ENCODE results near the gene TAGLN2.

TAGLN2 gene

GRCh38 chr1:159957824-159958268 is 32.5 kb upstream of the TAGLN2 start:
- Mint-ChIP-seq H3K4me3 (no peak overlapping the region), H3K27ac (no peak overlapping the region), H3K4me1 (no peaks in the 10 kb centered on the region), H3K27me3 (peaks cover 17% of the 10 kb centered on the region), H3K9me3 (no peaks in the 10 kb centered on the region), H3K36me3 (no peaks in the 10 kb centered on the region)
- no peak for ATAC-seq (ENCODE audit: low read depth)
- DNase-seq (ENCODE audit: low spot score in 2 of 2): no peak

DNA sequence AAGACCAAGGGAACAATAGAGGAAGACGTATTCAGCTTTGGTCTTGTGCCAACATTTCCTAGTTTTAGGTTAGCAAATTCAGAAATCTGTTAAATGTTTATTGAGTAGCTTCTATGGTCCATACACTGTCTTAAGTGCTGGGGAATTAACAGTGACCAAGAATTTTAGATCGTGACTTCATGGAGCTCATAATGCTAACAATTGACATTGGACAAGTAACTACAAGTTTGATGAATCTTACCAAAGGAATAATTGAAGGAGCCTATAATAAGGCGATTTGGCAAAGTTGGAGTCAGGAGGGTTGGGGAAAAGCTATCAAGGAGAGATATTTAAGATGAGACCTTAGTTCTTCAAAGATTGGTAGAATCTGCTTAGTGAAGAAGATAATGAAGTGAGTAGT is 30.1 kb upstream of the TAGLN2 start:
- no peaks in the 10 kb centered on the region for H3K36me3 Mint-ChIP-seq
- DNase-seq (ENCODE audit: low spot score in 2 of 2) (no peak), ATAC-seq (ENCODE audit: low read depth) (no peak)
- H3K27me3 Mint-ChIP-seq: peaks cover 27% of the 10 kb centered on the region
- H3K4me1 Mint-ChIP-seq: no peaks in the 10 kb centered on the region
- H3K4me3 Mint-ChIP-seq: no peak overlapping the region
- no peak overlapping the region for H3K27ac Mint-ChIP-seq
- H3K9me3 Mint-ChIP-seq: no peaks in the 10 kb centered on the region

GRCh38 chr1:159953536-159954515 is 28.5 kb upstream of the TAGLN2 start, which contains the start of gene SLAMF9:
Gene SLAMF9 (minus strand): TSS chr1:159954237. CDS start chr1:159954137, 100 bp downstream.
- no peaks in the 10 kb centered on the region for H3K9me3 Mint-ChIP-seq
- H3K27ac Mint-ChIP-seq: no peak within 1 kb of the TSS
- ATAC-seq (ENCODE audit: low read depth) (no peak), DNase-seq (ENCODE audit: low spot score in 2 of 2) (no peak)
- no peaks in the 10 kb centered on the region for H3K4me1 Mint-ChIP-seq
- H3K4me3 Mint-ChIP-seq: no peak within 1 kb of the TSS
- H3K36me3 Mint-ChIP-seq: no peaks in the 10 kb centered on the region
- peaks cover 25% of the 10 kb centered on the region for H3K27me3 Mint-ChIP-seq

DNA sequence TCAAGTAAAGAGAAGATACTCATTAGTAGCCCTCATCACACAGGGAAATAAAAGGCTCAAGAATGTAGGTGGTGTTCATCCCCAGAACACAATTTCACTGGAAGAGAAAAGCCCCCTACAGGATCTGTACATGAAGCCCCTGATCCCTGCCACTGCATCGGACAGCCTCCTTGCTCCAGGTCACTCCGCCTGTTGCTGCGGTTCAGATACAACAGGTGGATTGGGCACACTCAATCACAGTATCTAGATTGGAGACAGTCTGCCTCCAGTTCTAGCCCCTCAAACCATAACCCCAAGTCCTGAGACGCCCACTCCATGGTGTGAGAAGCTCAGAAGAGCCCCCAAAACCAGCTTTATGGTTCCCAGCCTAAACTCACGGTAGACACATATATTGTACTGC is 27.6 kb upstream of the TAGLN2 start:
- ATAC-seq (ENCODE audit: low read depth): no peak
- H3K27ac Mint-ChIP-seq: no peak overlapping the region

DNA sequence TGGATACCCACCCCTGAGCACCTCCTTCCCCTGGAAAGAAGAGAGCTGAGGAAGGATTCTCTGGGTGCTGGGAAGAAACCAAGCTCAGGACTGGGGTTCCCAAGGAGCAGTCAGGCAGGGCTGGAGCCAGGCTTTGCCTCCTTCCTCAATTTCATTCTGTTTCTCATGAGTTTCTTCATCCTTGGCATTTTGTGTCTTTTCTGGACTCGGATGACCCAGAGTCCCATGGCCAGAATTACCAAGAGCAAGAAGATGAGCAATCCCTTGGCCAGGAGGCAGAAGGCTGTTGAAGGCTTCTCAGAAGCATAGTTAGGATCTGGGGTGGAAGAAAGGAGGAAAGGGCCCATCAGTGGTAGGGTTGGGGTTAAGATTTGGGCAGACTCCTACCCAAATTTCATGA is 26.2 kb upstream of the TAGLN2 start:
- no peak for DNase-seq (ENCODE audit: low spot score in 2 of 2)
- H3K9me3 Mint-ChIP-seq: no peaks in the 10 kb centered on the region
- no peaks in the 10 kb centered on the region for H3K4me1 Mint-ChIP-seq
- no peak overlapping the region for H3K27ac Mint-ChIP-seq
- peaks cover 24% of the 10 kb centered on the region for H3K27me3 Mint-ChIP-seq
- ATAC-seq (ENCODE audit: low read depth): no peak
- H3K36me3 Mint-ChIP-seq: no peaks in the 10 kb centered on the region
- no peak overlapping the region for H3K4me3 Mint-ChIP-seq

More for the DNA sequence above, 27.6 kb upstream of the TAGLN2 start:
- Mint-ChIP-seq H3K27me3 (peaks cover 26% of the 10 kb centered on the region), H3K4me1 (no peaks in the 10 kb centered on the region), H3K9me3 (no peaks in the 10 kb centered on the region), H3K36me3 (no peaks in the 10 kb centered on the region), H3K4me3 (no peak overlapping the region)
- no peak for DNase-seq (ENCODE audit: low spot score in 2 of 2)

DNA sequence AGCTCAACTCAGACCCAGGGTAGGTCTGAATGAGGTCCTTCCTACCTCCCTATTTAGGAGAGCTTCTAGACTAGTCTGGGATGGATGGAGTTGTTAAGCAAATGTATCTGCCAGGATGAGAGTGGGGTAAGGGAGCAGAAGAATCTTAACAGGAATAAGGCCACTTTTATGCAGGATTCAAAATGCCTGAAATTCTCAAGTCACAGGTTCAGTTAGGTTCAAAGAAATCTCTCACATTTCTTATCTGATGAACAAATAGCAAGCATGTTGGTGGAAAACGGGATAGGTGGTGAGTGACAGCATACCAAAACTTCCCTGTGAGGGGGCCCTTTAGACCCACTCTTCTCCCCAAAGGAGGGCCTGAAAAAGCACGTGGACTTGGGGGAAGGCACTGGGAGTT is 25.7 kb upstream of the TAGLN2 start:
- Mint-ChIP-seq H3K9me3 (no peaks in the 10 kb centered on the region), H3K27me3 (peaks cover 23% of the 10 kb centered on the region), H3K4me1 (peaks cover 1% of the 10 kb centered on the region), H3K27ac (no peak overlapping the region), H3K36me3 (no peaks in the 10 kb centered on the region), H3K4me3 (no peak overlapping the region)
- no peak for ATAC-seq (ENCODE audit: low read depth)
- DNase-seq (ENCODE audit: low spot score in 2 of 2): no peak

DNA sequence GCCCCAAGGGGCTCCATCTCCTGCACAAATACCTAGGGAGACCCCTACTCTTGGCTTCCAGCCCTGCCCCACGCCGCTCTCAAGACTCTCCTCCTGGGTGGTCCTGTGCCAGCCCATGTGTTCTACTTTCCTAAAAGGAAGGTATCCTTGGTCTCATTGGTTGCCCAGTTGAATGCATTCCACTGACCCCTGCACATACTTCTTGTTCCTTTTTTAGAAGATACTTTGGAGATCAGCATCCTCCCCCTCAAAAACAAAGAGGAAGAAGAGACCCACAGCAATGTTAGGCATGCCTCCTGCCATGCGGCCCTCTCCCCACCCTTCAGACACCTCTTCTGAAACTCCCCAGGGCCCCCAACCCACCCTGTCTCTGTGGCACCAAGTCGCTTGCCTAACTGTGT is 24.7 kb upstream of the TAGLN2 start:
- DNase-seq (ENCODE audit: low spot score in 2 of 2) (no peak), ATAC-seq (ENCODE audit: low read depth) (no peak)
- no peak overlapping the region for H3K4me3 Mint-ChIP-seq
- peaks cover 29% of the 10 kb centered on the region for H3K27me3 Mint-ChIP-seq
- peaks cover 8% of the 10 kb centered on the region for H3K4me1 Mint-ChIP-seq
- H3K36me3 Mint-ChIP-seq: peaks cover 2% of the 10 kb centered on the region
- no peak overlapping the region for H3K27ac Mint-ChIP-seq
- no peaks in the 10 kb centered on the region for H3K9me3 Mint-ChIP-seq

DNA sequence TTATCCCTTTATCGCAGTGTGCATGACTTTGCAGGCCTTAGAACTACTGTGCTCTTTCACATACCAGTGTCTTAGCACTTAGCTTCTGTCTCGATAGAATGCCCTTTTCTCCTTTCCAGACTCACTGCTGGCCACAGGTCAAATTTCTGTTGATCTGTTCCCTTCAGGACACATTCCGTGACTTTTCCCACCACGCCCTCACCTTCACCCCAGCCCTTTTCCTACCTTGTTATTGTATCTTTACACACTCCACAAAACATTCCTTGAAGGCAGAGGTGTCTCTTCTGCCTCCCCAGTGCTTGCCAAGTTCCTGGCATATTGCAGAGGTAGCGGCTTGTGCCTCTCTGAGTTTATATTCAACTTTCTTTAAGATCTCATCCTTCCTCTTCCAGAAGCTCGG is 23.8 kb upstream of the TAGLN2 start:
- Mint-ChIP-seq H3K27me3 (peaks cover 29% of the 10 kb centered on the region), H3K36me3 (peaks cover 2% of the 10 kb centered on the region), H3K9me3 (no peaks in the 10 kb centered on the region), H3K4me3 (no peak overlapping the region), H3K27ac (no peak overlapping the region), H3K4me1 (peaks cover 12% of the 10 kb centered on the region)
- no peak for ATAC-seq (ENCODE audit: low read depth)
- no peak for DNase-seq (ENCODE audit: low spot score in 2 of 2)

GRCh38 chr1:159947942-159948341 is 22.6 kb upstream of the TAGLN2 start:
- Mint-ChIP-seq H3K27me3 (peaks cover 29% of the 10 kb centered on the region), H3K9me3 (no peaks in the 10 kb centered on the region), H3K4me3 (no peak overlapping the region), H3K4me1 (peaks cover 12% of the 10 kb centered on the region), H3K36me3 (peaks cover 2% of the 10 kb centered on the region), H3K27ac (no peak overlapping the region)
- ATAC-seq (ENCODE audit: low read depth): no peak
- no peak for DNase-seq (ENCODE audit: low spot score in 2 of 2)

DNA sequence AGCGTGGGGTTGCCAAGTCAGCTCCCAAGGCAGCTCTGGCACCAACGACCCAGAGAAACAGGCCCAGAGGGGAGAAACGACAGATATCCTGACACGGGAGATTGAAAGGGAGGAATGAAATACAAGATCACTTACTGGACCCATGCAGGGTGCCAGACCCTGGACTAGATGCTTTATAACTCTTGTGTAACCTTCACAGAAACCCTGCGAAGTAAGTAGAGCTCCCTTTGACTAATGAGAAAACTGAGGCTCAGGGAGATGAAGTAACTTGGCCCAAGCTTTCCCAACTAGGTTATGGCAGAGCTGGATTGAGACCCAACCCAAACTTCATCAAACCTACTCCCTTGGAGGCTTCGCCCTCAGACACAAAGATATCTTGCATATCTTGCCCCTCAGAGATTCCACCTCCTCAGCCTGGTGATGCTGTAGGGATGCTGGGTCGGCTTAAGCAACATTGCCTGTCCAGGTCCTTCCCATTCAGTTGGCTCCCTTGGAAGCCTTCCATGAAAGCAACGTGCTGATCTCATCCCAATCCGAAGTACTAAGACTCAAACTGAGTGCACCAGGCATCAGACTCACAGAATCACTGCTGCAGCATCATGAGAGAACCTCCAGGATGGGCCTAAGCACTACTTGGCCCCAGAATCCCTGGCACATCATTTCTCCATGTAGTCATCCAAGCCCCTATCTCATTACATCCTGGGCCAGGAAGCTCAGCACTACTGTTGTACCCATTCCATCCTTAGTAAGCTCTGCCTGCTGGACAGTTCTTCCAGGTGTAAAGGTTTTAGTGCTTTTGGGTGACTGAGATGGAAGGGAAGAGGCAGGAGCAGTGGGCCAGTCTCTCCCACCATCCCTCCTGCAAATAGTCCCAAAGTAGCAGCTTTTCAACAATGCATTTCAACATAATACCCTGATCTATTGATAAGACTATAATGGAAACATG is 21.2 kb upstream of the TAGLN2 start:
- H3K4me1 Mint-ChIP-seq: peaks cover 15% of the 10 kb centered on the region
- H3K4me3 Mint-ChIP-seq: no peak overlapping the region
- no peaks in the 10 kb centered on the region for H3K9me3 Mint-ChIP-seq
- peaks cover 2% of the 10 kb centered on the region for H3K36me3 Mint-ChIP-seq
- H3K27me3 Mint-ChIP-seq: peaks cover 26% of the 10 kb centered on the region
- ATAC-seq (ENCODE audit: low read depth) (no peak), DNase-seq (ENCODE audit: low spot score in 2 of 2) (no peak)
- no peak overlapping the region for H3K27ac Mint-ChIP-seq

DNA sequence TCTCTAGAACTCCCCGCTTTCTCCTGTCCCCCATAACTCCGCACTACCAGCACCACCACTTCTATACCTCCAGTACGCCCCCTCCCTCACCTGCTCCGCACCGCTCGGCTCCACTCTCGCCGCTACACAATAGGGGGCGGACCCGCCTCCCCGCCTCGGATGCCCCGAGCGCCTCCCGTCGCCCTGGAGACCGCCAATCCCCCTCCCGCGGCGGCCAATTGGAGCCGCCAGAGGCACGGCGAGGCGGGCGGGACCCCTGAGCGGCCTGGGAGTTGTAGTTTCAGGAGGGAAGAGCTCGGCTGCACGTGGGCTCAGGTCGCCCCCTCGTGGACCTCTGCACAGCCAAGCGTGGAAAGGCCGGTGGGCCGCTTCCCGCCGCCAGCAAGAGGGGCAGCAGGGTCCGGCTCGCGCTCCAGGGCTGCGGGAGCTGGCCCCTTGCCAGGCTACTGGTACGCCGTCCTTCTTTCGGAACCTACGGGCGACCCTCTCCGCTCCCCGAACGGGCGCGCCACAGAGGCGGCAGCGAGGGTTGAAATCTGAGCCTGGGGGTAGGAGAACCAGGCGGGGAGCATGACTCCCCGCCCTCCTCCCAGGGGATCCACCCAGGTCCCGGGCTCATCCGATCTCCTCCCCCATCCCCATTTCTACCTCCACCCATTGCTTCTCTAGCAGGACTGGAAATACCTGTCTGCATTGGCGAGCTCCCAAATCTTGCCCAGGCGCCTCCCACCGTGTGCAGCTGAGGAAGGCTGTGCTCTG is 20.4 kb upstream of the TAGLN2 start, which contains the start of gene IGSF9:
IGSF9 (minus strand) TSS at position 131 of the 759 bp plus-strand sequence. CDS start 2,159 bp downstream, outside the sequence.
- H3K36me3 Mint-ChIP-seq: peaks cover 2% of the 10 kb centered on the region
- peaks cover 15% of the 10 kb centered on the region for H3K4me1 Mint-ChIP-seq
- H3K4me3 Mint-ChIP-seq: peak within 1 kb of the TSS; percentile 71
- peaks cover 21% of the 10 kb centered on the region for H3K27me3 Mint-ChIP-seq
- no peaks in the 10 kb centered on the region for H3K9me3 Mint-ChIP-seq
- ATAC-seq (ENCODE audit: low read depth): peak; percentile 88
- no peak within 1 kb of the TSS for H3K27ac Mint-ChIP-seq
- DNase-seq (ENCODE audit: low spot score in 2 of 2): peak in 1 of 2 donors; percentile 49

DNA sequence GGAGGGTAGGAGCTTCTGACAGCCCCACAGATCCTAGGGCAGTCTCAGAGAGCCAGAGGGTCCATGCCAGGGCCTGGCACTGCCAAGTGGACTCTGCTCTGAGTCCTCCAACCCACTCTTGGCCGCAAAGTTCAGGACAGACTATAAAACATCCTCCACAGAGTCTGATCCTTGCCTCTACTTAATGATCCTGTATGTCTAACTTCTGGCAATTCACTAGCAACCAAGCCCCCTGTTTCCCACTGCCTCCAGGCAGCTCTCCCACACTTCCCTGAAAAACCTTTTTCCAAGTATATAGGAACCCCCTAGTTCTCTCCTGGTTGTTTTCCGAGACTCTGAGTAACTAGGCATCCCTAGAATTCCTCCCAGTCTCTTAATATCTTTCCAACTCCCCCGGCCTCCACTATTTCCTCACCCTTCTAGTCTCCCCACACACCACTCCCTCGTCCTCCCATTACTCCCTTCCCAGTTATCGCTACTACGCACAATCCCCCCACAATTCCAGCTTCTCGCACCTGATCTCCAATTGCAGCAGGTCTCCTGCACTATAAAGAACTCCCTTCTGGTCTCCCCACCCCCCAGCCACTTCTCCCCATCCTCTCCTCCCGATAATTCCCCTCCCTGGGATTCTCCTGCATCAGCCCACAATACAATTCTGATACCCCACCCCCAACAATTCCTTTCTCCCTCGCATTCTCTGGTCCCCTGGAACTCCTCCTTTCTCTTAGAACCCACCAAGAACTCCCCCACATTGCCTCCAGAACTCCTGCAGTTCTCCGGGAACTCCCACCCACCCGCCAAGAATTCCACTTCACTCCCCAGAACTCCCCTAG is 19.5 kb upstream of the TAGLN2 start:
- no peak for DNase-seq (ENCODE audit: low spot score in 2 of 2)
- Mint-ChIP-seq H3K36me3 (peaks cover 2% of the 10 kb centered on the region), H3K4me1 (peaks cover 19% of the 10 kb centered on the region), H3K9me3 (no peaks in the 10 kb centered on the region), H3K4me3 (peak overlapping the region; percentile 71), H3K27me3 (peaks cover 20% of the 10 kb centered on the region), H3K27ac (no peak overlapping the region)
- no peak for ATAC-seq (ENCODE audit: low read depth)
